Right cardiac atrium (tissue), 5 donors: Measurements from ENCODE around the gene PMM2. TPM values are rescaled to one million over a fixed set of nuclear protein-coding genes. Genes with fewer than 3 reads are reported as not detected.
"Not testable (repeated sequence)": the region's sequence is repeated elsewhere in the genome, so short reads cannot be mapped to it uniquely, and the experiment has no call there.

Experiments used
- ATAC-seq, 2 donors: fragments of 200-7000 bp; cut with Tn5 transposase; one replicate each; pipeline versions ENCODE4 v1.8.0 to v1.9.1; 2020; ENCODE audit warnings: moderate library complexity in 2 of 2, mild to moderate bottlenecking in 1 of 2
- DNase-seq, 3 donors: peaks; one replicate each; pipeline ENCODE4 v3.0.0-alpha.2; 2020
- H3K27ac ChIP-seq: one replicate; pipeline ENCODE4 v1.5.1; 2013; ENCODE audit warnings: mild to moderate bottlenecking, low read length, control low read depth, moderate library complexity
- H3K27me3 ChIP-seq: one replicate; pipeline ENCODE4 v1.6.1; 2013; ENCODE audit not compliant: control insufficient read depth, insufficient read depth
- H3K4me1 ChIP-seq: one replicate; pipeline ENCODE4 v1.6.1; 2013; ENCODE audit warnings: low read length; ENCODE audit not compliant: control insufficient read depth, insufficient read depth
- H3K4me3 ChIP-seq: one replicate; pipeline ENCODE4 v1.5.1; 2013; ENCODE audit warnings: low read length, control low read depth
- H3K9me3 ChIP-seq: one replicate; pipeline ENCODE4 v1.6.1; 2013; ENCODE audit warnings: low read length; ENCODE audit not compliant: control insufficient read depth
- WGBS: extraction: QIAGEN DNeasy Blood & Tissue Kit; methylation state at CpG from one replicate; pipeline ENCODE4 v1.1.7; 2013; 5-methylcytosine and 5-hydroxymethylcytosine counted together
- intact Hi-C, 4 donors: fragments of 100-400 bp; cut with DNase I; formaldehyde crosslinking; loops; one replicate each; pipeline versions ENCODE4 v1.11.0 to v1.14.0; 2022 to 2023
- polyA plus RNA-seq: library from polyadenylated mRNA; stranded (reverse); fragments of 200-250 nt; gene quantifications from one replicate; pipeline ENCODE4 v1.2.3, GENCODE V29; 2013
- total RNA-seq, 4 donors: library from RNA; stranded (reverse); fragmentation: NEBNext Ultra II Directional; extraction: Animal tissue kit (Norgen Biotek cat#: 25700); gene quantifications; one replicate each; pipeline ENCODE4 v1.2.1, GENCODE V29; 2021
- donor health status: healthy with polysubstance abuse.
- donor health status: DM: no; HTN: yes; CAD: no.
- donor health status: DM: no; HTN: no; CAD: no.
- donor health status: DM: no; HTN: yes; CAD: no; lungs with severe emphysema.
- donor health status: DM: yes; HTN: yes; CAD: no.

PMM2 gene
- total and polyA plus RNA-seq, 5 donors = 10.5 to 29.4 (median 12.8) TPM

DNA sequence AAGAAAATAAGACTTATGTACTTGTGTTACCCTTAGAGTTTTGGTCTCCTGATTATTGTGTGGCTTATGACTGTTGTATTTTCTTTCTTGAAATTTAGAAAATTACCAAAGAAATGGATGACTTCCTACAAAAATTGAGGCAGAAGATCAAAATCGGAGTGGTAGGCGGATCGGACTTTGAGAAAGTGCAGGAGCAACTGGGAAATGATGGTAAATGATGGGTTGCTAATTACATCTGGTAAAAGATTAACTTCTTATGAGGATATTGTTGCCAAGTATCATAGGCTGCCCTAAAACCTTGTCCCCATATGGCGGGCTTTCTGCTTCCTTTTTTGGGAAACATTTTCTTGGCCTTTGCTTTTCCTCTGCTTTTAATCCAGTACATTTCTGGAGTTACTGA is 4.1 kb downstream of the PMM2 start:
- intact Hi-C loops = no loop called here
- ATAC-seq (no peak), DNase-seq (no peak)
- Histone ChIP-seq H3K27me3 (no peaks in the 10 kb centered on the region), H3K27ac (no peak overlapping the region), H3K9me3 (no peaks in the 10 kb centered on the region), H3K4me3 (no peak overlapping the region), H3K4me1 (peaks cover 4% of the 10 kb centered on the region)
- 92% methylated on average over 4 of the region's 4 CpGs for WGBS

DNA sequence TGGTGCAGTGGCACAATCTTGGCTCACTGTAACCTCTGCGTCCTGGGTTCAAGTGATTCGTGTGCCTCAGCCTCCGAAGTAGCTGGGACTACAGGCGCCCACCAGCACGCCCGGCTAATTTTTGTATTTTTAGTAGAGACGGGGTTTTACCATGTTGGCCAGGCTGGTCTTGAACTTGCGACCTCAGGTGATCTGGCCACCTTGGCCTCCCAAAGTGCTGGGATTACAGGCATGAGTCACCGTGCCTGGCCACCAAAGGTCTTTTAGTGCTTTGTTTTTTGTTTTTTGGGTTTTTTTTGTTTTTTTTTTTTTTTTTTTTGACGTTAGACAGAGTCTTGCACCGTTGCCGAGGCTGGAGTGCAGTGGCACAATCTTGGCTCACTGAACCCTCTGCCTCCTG is 6.1 kb downstream of the PMM2 start:
- DNase-seq, H3K4me3 ChIP-seq, ATAC-seq, intact Hi-C loops, H3K9me3 ChIP-seq, H3K27me3 ChIP-seq, H3K27ac ChIP-seq, H3K4me1 ChIP-seq: not testable (repeated sequence)
- WGBS = 95% methylated on average over 12 of the region's 12 CpGs

DNA sequence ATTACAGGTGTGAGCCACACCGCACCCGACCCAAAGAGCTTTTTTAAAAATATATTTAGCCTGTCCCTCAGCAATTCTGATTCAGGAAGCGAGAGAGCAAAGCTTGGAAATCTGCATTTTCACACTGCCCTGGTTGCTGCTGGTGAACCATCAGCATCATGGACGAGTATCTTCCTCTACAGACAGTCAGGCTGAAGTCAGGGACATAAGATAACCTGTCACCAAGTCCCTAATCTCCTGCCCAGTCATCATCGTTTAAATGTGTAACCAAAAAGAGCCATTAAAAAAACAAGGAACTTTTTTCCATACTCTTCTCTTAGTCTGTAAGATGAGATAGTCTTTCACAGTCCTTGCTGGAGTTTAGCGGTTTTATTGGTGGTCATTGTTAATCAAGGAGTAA is 6.7 kb downstream of the PMM2 start:
- Histone ChIP-seq H3K9me3 (no peaks in the 10 kb centered on the region), H3K27ac (no peak overlapping the region), H3K27me3 (no peaks in the 10 kb centered on the region), H3K4me1 (no peaks in the 10 kb centered on the region), H3K4me3 (no peak overlapping the region)
- DNase-seq (no peak), ATAC-seq (no peak)
- WGBS = 81% methylated on average over 6 of the region's 6 CpGs
- intact Hi-C loops = no loop called here

DNA sequence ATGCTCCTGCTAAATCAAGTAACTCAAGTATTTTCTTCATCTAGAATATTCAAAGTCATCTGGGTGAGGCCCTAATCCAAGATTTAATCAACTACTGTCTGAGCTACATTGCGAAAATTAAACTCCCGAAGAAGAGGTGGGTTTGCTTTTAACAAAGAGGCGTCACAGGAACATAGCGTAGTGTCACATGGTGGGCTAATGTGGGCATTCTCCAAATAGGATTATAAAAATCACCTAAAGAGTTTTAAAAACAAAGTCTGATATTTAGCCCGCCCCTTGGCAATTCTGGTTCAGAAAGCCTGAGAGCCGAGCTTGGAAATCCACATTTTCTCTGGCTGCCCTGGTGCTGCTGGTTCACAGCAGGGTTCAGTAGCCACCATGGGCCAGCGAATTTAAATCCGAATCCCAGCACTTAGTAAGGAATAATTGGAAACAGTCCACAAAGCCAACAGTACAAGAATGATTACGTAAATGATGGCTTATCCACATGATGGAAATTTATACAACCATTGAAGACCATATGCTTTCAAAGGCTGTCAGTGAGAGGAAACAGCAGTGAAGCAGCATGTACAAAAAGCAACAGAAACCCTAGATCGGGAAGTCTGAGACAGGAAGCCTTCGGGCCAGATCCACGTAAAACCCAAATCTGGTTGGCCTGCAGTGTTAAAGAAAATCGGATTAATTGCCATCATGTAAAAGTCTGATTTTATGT is 8.8 kb downstream of the PMM2 start:
- no peak overlapping the region for H3K4me3 ChIP-seq
- ATAC-seq = no peak
- H3K9me3 ChIP-seq = no peaks in the 10 kb centered on the region
- DNase-seq = no peak
- intact Hi-C loops = no loop called here
- H3K27me3 ChIP-seq = no peaks in the 10 kb centered on the region
- H3K27ac ChIP-seq = no peak overlapping the region
- WGBS = 92% methylated on average over 13 of the region's 13 CpGs
- no peaks in the 10 kb centered on the region for H3K4me1 ChIP-seq

DNA sequence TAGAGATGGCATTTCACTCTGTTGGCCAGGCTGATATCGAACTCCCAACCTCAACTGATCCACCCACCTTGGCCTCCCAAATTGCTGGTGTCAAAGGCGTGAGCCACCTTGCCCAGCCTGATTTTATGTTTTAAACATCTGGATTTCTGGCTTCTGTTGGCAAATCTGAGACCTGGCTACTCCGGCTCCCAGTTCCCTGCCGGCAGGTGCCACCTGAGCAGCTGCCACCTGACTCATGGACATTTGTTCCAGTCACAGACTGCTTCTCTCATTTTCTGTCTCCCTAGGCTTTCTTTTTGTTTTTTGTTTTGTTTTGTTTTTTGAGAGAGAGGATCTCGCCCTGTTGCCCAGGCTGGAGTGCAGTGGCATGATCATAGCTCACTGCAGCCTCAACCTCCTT is 9.6 kb downstream of the PMM2 start:
- no peaks in the 10 kb centered on the region for H3K9me3 ChIP-seq
- no peaks in the 10 kb centered on the region for H3K4me1 ChIP-seq
- no peak for DNase-seq
- ATAC-seq = no peak
- H3K27ac ChIP-seq = no peak overlapping the region
- H3K27me3 ChIP-seq = no peaks in the 10 kb centered on the region
- intact Hi-C loops = no loop called here
- H3K4me3 ChIP-seq = no peak overlapping the region
- 95% methylated on average over 5 of the region's 5 CpGs for WGBS

DNA sequence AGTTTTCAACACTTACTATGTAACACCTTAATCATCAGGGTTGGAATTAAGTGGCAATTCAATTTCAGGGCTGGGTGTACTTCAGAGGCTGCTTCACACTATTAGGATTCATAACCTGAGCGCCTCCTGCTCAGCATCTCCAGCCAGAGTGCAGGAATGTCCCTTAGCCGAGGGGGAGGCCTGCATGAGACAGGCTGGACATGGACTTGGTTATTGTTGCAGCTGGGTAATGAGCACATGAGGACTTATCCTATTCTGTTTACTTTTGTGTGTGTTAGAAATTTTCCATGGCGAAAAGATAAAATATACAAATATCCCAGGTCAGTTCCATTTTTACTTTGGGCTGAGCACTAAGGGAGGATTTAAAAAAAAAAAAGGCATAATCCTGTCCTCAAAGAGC is 10.4 kb downstream of the PMM2 start:
- 92% methylated on average over 3 of the region's 3 CpGs for WGBS
- intact Hi-C loops = no loop called here
- no peaks in the 10 kb centered on the region for H3K4me1 ChIP-seq
- DNase-seq (no peak), ATAC-seq (no peak)
- no peaks in the 10 kb centered on the region for H3K27me3 ChIP-seq
- no peaks in the 10 kb centered on the region for H3K9me3 ChIP-seq
- no peak overlapping the region for H3K27ac ChIP-seq
- H3K4me3 ChIP-seq = no peak overlapping the region

DNA sequence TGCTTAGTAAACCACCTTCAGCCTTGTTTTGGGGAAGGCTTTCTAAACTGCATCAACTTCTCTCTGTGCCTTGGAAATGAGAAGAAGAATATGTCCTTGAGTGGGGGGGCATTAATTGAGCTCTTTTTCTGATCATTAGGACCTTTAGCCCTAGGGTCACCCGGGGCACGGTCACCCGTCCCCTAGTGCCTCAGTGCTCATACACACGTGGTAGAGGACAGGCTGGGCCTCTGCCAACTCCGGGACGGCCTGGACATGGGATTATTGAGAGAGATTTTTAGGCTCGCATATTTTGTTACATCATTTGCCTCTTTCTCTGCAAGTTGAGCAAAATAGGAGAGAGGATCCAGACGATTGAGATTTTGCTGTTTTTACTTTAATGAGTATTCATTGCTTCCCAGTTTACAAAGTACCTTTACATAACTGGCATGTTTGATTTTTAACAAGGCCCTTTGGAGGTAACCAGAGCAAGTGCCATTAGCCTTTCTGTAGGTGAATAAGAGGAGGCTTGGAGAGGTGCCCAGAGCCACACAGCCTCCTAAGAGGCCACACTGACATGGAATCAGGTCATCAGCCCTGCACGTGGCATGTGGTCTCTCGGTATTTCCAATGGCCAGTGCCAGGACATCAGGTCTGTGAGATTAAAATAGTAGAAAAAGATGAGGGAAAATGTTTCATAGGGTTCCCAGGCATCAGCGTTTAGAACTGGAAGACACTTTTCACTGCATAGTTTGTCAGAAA is 11.1 kb downstream of the PMM2 start:
- no peaks in the 10 kb centered on the region for H3K9me3 ChIP-seq
- no peak overlapping the region for H3K27ac ChIP-seq
- intact Hi-C loops = no loop called here
- ATAC-seq (peak in 1 of 2 donors; percentile 38), DNase-seq (no peak)
- H3K4me1 ChIP-seq = no peaks in the 10 kb centered on the region
- 81% methylated on average over 11 of the region's 11 CpGs for WGBS
- H3K27me3 ChIP-seq = no peaks in the 10 kb centered on the region
- no peak overlapping the region for H3K4me3 ChIP-seq

DNA sequence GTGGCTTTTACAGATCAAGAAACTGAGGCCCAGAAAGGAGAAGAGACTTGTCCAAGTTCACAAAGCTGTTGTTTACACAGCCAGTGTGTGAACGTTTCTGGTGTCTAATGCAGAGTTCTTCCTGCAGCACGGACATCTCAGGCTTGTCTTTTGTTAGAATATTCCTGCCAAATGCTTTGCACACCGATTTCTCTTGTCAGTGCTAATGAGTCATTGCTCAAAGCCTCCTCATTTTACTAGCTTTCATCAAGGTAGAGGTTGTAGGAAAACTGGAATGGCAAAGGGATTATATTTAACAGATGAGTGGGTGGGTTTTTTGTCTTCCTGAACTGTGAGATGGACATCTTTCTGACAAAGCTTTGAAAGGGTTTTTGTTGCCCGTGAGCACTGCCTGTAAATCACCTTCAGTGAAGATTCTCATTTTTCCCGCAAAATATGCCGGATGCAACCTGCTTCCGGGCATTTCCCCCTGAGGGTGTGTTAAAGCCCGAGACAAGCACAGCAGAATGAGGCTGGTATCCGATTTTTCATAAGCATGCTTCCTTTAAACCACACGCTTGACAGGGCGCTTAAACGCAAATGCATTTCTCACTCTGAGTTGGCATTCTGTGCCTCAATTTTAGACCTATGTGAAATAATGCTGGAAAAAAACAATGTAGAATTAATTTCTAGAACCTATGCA is 14.7 kb downstream of the PMM2 start:
- no peaks in the 10 kb centered on the region for H3K27me3 ChIP-seq
- H3K4me1 ChIP-seq = no peaks in the 10 kb centered on the region
- intact Hi-C loops = no loop called here
- H3K9me3 ChIP-seq = no peaks in the 10 kb centered on the region
- H3K4me3 ChIP-seq = no peak overlapping the region
- H3K27ac ChIP-seq = no peak overlapping the region
- 88% methylated on average over 12 of the region's 12 CpGs for WGBS
- DNase-seq (no peak), ATAC-seq (no peak)

DNA sequence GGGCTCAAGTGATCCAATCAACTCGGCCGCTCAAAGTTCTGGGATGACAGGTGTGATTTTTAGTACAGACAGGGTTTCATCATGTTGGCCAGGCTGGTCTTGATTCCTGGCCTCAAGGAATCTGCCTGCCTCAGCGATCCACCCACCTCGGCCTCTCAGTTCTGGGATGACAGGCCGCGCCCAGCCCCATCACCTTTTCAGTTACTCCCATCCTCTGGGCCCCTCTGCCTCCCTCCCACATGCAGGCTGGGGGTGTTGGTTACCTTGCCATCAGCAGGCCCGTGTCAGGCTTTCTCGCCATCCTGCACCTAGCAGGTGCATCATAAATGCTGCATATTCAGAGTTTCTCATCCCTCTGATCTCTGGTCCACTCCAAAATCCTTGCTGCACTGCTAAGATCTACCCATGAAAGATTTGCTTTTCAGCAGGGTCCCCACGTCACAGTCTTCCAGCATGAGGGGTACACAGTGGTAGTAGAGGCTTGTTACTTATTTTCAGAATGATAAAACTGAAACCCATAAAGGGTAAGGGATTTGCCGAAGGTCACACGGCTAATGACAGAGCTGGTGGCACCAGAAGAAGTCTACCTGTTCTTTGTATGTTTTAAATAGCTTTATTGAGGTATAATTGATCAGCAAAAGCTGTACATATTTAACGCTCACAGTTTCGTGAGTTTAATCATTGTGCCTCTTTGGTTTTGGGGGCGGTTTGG is 16.6 kb downstream of the PMM2 start:
- no peaks in the 10 kb centered on the region for H3K4me1 ChIP-seq
- no peak overlapping the region for H3K4me3 ChIP-seq
- H3K27ac ChIP-seq = no peak overlapping the region
- ATAC-seq = no peak
- intact Hi-C loops = no loop called here
- 95% methylated on average over 14 of the region's 14 CpGs for WGBS
- DNase-seq = no peak
- H3K9me3 ChIP-seq = no peaks in the 10 kb centered on the region
- no peaks in the 10 kb centered on the region for H3K27me3 ChIP-seq

DNA sequence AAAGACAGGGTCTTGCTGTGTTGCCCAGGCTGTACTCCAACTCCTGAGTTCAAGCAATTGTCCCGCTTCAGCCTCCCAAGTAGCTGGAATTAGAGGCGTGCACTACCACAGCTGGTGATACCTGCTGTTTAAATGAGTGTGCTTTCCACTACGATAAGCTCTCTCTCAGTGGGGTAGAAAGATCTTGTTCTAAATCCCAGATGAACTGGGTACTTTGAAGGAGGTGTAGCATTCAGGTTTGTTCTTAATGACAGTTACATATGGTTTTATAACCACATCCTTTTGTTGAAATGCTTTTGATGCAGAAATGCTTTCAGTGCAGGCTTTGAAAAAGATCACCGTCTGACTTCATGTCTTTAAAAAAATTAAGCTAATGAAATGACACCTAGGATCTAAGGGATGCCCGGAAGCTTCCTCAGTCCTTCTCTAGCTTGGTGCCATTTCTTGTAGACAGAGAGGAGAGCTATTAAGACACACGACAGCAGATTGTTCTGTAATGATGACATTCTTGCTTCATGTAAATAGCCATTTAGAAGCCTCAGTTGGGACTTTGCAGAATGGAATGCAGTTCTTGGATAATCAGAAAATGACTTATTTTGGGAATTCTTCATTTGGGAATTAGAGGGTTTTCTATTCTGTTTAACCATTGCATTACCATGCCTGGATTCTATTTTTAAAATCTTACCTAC is 19.5 kb downstream of the PMM2 start:
- Histone ChIP-seq H3K27ac (no peak overlapping the region), H3K4me3 (no peak overlapping the region), H3K9me3 (no peaks in the 10 kb centered on the region), H3K4me1 (no peaks in the 10 kb centered on the region), H3K27me3 (no peaks in the 10 kb centered on the region)
- ATAC-seq = no peak
- intact Hi-C loops = no loop called here
- WGBS = 73% methylated on average over 6 of the region's 6 CpGs
- no peak for DNase-seq
